ENCODE measurements around the gene SLC26A1.
A peak's percentile ranks its signal among the peaks of the same experiment; 100 is the strongest.

Gene SLC26A1

DNA sequence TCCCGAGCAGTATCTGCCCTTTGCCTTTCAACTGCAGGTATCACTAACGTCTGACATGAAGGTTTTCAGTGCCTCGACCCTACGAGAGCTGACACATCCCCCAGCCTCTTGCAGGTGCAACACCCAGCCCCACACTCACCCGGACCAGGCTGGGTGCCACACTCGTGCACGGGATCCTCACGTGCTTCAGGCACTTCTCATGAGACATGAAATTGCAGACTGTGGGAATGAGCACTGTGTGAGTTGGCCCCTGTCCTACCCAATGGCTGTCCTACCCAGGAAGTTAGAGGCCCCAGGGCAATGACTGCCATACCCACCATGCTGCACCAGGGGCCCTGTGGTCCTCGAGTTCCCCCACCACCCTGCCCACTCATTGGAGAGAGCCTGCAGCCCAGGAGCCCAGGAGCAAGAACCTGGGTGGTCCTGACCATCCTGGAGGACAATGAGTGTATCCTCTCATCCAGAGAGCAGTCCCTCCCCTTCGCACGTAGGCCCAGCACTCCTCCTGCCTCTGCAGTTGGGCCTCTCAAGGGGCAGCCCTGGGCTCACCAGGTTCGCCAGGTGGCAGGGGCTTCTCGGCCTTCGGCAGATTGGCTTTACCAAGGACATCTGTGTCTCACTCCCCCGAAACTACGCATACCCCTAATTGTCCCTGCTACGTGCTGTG, 22.2 kb downstream of the SLC26A1 start:
- no peak for TF ChIP-seq Cebpa-rat (IDR thresholded peaks at IDR 0.05)
- H3K4me3 ChIP-seq: no peak overlapping the region
- H4K20me1 ChIP-seq: peaks cover 25 to 64% (median 45%) of the 10 kb centered on the region in 11 experiments
- peak overlapping the region in 2 of 11 experiments; percentile 88 to 90; a peak in 1 of 22 replicates for H3K9ac ChIP-seq
- H3K36me3 ChIP-seq: peaks cover 9 to 42% (median 23%) of the 10 kb centered on the region in 11 experiments; a peak in 18 of 22 replicates
- H3K4me2 ChIP-seq: peak overlapping the region in 10 of 11 experiments; percentile 92 to 100 (median 100); a peak in 16 of 22 replicates
- H3K27ac ChIP-seq: no peak overlapping the region
- no peaks in the 10 kb centered on the region for H3K27me3 ChIP-seq
- peaks cover 6 to 17% (median 15%) of the 10 kb centered on the region in 11 experiments; a peak in 20 of 22 replicates for H3K9me3 ChIP-seq (replicated peaks in 1 of 11)
- peaks cover 25 to 41% (median 35%) of the 10 kb centered on the region in 10 experiments for H3K4me1 ChIP-seq

DNA sequence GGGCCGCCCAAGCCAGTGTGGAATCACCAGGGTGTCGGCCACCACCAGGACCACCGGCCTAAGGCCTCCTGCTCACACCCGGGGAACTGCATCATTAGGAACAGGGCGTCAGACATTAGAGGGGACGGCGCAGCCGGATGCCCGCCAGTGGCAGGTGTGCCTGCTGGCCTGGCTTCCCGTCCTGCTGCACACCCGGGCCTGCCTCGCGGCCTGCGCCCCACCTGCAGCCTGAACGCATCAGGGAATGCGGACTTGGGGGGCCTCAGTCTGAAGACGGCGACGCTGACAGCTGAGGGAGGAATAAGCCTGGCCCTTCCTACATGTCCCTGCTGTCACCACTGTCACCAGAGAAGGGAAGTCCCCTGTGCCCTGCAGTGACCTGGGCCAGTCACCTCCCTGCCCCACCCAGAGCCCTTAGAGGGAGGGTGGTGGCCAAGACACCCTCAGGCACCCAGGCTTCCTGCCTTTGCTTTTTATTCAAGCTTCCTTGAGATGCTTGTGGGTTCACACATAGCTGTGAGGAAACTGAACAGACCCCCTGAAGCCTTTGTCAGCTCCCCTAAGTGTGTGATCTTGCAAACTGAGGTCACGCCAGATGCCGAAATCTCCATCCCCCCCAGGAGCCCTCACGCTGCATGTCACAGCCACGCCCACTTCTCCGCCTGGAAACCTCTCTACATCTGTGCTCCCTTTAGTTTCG, 23.0 kb downstream of the SLC26A1 start:
- no peak overlapping the region for H3K4me3 ChIP-seq

DNA sequence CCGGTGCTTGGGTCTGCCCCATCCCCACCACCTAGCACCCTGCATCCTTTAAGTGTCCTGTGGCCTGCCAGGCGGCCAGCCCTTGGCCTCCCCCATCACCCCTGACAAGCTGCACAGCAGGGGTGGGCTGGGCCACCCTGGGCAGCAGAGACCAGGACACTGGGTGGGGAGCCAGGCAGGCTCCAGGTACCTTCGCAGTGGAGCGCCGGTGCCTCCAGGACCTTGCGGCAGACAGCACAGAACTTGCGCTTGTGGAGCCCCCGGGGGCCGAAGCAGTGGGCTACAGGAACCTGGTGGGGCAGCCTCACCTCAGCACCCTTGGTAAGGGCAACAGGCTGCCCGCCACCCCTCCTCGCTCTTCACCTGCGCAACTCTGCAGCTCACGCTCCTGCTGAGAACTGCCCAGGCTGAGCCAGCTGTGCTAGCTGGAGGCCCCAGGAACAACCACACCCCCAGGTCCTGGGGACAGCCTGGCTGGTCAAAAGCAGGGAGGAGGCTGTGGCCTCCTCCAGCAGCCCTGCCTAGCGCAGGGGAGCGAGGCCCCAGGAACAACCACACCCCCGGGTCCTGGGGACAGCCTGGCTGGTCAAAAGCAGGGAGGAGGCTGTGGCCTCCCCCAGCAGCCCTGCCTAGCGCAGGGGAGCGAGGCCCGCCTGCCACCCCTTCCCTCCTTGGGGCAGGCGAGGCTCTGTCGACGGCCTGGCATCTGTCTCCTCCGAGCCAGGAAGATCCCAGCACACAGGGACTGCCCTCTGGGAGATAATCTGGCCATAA, 24.4 kb downstream of the SLC26A1 start:
- TF ChIP-seq Cebpa-rat (IDR thresholded peaks at IDR 0.05): no peak
- Histone ChIP-seq H3K4me3 (no peak overlapping the region), H3K4me1 (peaks cover 25 to 41% (median 35%) of the 10 kb centered on the region in 10 experiments), H3K9me3 (replicated peaks in 1 of 11) (peaks cover 0 to 2% (median 2%) of the 10 kb centered on the region in 11 experiments; a peak in 16 of 22 replicates), H4K20me1 (peaks cover 25 to 84% (median 56%) of the 10 kb centered on the region in 11 experiments), H3K9ac (peak overlapping the region in 5 of 11 experiments; percentile 7 to 29 (median 17); a peak in 3 of 22 replicates), H3K27me3 (no peaks in the 10 kb centered on the region), H3K4me2 (peak overlapping the region in 3 of 11 experiments; percentile 15 to 40 (median 28); a peak in 6 of 22 replicates), H3K36me3 (peaks cover 25 to 63% (median 44%) of the 10 kb centered on the region in 11 experiments), H3K27ac (no peak overlapping the region; a peak in 1 of 22 replicates)

More for the DNA sequence above, 23.0 kb downstream of the SLC26A1 start:
- Histone ChIP-seq H3K9ac (no peak overlapping the region), H3K9me3 (replicated peaks in 1 of 11) (peaks cover 6 to 16% (median 15%) of the 10 kb centered on the region in 11 experiments; a peak in 20 of 22 replicates), H3K27ac (no peak overlapping the region), H3K4me1 (peaks cover 25 to 41% (median 35%) of the 10 kb centered on the region in 10 experiments), H4K20me1 (peaks cover 25 to 72% (median 48%) of the 10 kb centered on the region in 11 experiments), H3K4me2 (peak overlapping the region in 4 of 11 experiments; percentile 97 to 100 (median 100); a peak in 6 of 22 replicates), H3K36me3 (peaks cover 17 to 49% (median 30%) of the 10 kb centered on the region in 11 experiments), H3K27me3 (no peaks in the 10 kb centered on the region)
- no peak for TF ChIP-seq Cebpa-rat (IDR thresholded peaks at IDR 0.05)

DNA sequence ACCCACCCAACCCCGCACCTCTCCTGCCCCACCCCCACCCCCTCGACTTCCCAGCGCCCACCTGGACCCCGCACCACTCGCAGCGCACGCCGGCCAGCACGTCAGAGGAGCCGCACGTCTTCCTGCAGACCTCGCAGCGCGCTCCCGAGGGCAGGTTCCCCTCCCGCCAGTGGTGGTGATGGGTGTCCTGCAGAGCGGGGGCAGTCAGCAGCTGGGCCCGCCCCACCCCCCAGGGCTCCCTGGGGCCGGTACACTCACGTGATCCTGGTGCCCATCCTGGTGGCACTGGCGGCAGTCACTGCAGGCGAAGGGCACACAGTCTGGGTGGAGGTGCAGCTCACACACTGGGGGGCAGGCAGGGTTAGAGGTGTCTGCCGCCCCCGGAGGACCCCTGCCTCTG, 25.0 kb downstream of the SLC26A1 start:
- H3K27ac ChIP-seq: no peak overlapping the region
- no peak overlapping the region for H3K4me3 ChIP-seq
- peak overlapping the region in 3 of 11 experiments; percentile 15 to 40 (median 28); a peak in 3 of 22 replicates for H3K4me2 ChIP-seq
- H3K9ac ChIP-seq: no peak overlapping the region
- H3K27me3 ChIP-seq: no peaks in the 10 kb centered on the region
- H3K4me1 ChIP-seq: peaks cover 25 to 41% (median 35%) of the 10 kb centered on the region in 10 experiments
- H3K36me3 ChIP-seq: peaks cover 29 to 69% (median 49%) of the 10 kb centered on the region in 11 experiments
- no peak for TF ChIP-seq Cebpa-rat (IDR thresholded peaks at IDR 0.05)
- peaks cover 25 to 90% (median 58%) of the 10 kb centered on the region in 11 experiments for H4K20me1 ChIP-seq
- no peaks in the 10 kb centered on the region for H3K9me3 ChIP-seq (replicated peaks in 1 of 11)

DNA sequence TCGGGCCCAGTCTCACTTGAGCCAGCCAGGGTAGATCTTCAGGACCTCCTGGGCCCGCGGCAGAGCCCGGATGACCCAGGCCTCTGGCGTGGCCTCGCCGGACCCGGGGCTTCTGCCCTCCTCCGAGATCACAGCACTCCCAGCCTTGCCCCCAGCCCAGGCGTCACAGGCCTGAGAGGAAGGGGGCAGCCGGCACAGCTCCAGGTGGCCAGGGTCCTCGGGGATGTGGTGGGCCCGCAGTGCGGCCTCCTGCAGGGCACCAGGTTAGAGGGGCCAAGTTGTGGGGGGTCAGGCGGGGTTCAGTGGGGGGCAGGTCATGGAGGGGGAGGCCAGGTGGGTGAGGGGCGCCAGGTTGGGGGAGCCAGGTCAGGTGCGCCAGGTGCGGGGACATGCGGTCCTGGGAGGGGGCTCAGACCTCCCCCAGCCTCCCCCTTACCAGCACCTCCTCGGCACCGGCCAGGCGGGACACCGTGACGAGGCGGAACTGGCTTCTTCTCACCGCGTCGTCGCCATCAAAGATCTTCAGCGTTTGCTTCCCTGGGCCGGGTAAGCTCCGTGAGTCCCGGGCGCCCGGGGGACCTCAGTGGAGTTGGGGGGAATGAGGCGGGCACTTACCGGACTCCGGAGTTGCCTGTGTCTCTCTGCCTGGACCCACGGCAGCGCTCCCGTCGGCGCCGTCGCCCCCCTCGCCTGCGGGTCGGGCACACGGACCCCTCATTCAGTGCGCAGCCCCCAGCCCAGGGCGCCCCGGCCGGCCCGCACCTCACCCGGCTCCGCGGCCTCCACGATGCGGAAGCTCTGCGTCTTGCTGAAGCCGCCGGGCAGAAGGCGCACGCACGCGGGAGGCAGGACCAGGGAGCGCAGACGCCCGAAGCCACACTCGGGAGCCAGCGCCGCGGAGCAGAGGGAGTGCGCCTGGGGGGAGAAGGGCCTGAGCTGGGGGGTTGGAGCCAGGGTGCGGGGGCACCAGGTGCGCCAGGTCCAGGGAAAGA, 25.8 kb downstream of the SLC26A1 start:
- Histone ChIP-seq H3K9me3 (replicated peaks in 1 of 11) (no peaks in the 10 kb centered on the region), H3K4me1 (peaks cover 21 to 36% (median 31%) of the 10 kb centered on the region in 10 experiments), H3K4me2 (no peak overlapping the region), H3K27me3 (no peaks in the 10 kb centered on the region), H3K36me3 (peaks cover 36 to 77% (median 57%) of the 10 kb centered on the region in 11 experiments), H3K4me3 (no peak overlapping the region), H4K20me1 (peaks cover 18 to 92% (median 54%) of the 10 kb centered on the region in 11 experiments), H3K9ac (no peak overlapping the region), H3K27ac (no peak overlapping the region)
- no peak for TF ChIP-seq Cebpa-rat (IDR thresholded peaks at IDR 0.05)

DNA sequence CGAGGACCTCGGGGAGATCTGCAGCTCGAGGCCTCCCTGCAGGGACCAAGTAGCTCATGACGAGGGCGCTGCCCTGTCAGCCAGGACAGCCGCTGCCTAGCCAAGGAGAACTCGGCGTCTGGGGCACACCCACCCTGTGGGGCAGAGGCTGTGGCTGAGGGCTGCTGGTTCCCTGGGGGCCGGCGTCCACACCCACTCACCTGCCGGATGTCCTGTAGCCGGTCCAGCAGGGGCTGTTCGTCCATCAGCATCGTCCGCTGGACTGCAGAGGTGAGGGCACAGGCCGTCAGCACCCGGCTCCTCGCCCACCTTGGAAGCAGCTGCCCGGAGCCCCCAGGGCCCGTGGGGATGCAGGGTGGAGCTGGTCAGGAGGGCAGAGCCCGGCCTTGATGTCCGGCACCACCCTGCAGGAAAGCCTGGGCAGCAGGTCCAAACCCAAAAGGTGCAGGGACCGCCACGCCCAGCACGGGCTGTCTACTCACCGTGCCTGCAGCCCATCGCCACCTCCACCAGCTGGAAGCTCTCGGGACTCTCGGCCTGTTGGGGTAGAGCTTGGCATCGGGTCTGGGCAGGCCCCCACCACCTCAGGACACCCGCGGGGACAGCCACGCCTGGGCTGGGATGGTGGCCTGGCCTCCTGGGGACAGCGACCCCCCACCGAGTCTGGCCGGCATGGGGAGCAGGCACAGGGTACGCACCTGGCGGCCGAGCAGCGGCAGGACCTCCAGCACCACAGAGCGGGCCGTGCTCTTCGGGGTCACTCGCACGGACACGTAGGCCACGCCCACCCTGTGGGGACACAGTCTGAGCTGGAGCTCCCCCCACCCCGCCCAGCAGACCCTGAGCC, 26.7 kb downstream of the SLC26A1 start:
- peaks cover 11 to 27% (median 21%) of the 10 kb centered on the region in 10 experiments; a peak in 18 of 20 replicates for H3K4me1 ChIP-seq

DNA sequence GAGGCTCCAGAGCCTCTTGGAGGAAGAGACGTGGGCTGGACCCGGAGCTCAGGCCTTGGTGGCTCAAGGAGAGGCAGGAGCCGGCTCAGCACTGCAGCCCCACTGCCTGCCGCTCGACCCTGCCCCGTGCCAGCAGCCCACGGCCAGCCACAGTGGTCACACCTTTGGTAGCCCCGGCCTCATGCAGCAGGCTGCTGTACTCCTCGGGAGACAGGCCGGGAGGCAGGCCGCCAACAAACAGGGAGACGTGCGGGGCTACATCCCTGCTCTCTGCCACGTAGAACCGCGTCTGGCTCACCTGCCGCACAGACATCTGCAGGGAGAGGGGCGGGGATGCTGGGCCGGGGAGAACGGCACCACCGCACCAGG, 27.5 kb downstream of the SLC26A1 start:
- no peak for TF ChIP-seq Cebpa-rat (IDR thresholded peaks at IDR 0.05)
- H3K4me2 ChIP-seq: no peak overlapping the region
- no peak overlapping the region for H3K4me3 ChIP-seq
- no peaks in the 10 kb centered on the region for H3K9me3 ChIP-seq (replicated peaks in 1 of 11)
- H3K4me1 ChIP-seq: peaks cover 6 to 20% (median 15%) of the 10 kb centered on the region in 10 experiments; a peak in 18 of 20 replicates
- H3K36me3 ChIP-seq: peaks cover 47 to 89% (median 73%) of the 10 kb centered on the region in 11 experiments
- no peaks in the 10 kb centered on the region for H3K27me3 ChIP-seq
- H3K27ac ChIP-seq: no peak overlapping the region
- peaks cover 1 to 92% (median 37%) of the 10 kb centered on the region in 11 experiments; a peak in 21 of 22 replicates for H4K20me1 ChIP-seq
- no peak overlapping the region for H3K9ac ChIP-seq

More for the DNA sequence above, 26.7 kb downstream of the SLC26A1 start:
- Histone ChIP-seq H3K9me3 (replicated peaks in 1 of 11) (no peaks in the 10 kb centered on the region), H3K4me2 (no peak overlapping the region), H3K27me3 (no peaks in the 10 kb centered on the region), H3K27ac (no peak overlapping the region), H3K9ac (no peak overlapping the region), H4K20me1 (peaks cover 9 to 92% (median 45%) of the 10 kb centered on the region in 11 experiments), H3K4me3 (no peak overlapping the region), H3K36me3 (peaks cover 45 to 87% (median 66%) of the 10 kb centered on the region in 11 experiments)
- no peak for TF ChIP-seq Cebpa-rat (IDR thresholded peaks at IDR 0.05)

Data from BLaER1 treated with 17β-estradiol and CSF1 and Interleukin-3, amounts not matched to agents 10 nM and 100 nM (cell line).